WTC11 (cell line): ENCODE data around the gene PARD3B. TPM values are rescaled to one million over a fixed set of nuclear protein-coding genes. Genes with fewer than 3 reads are reported as not detected.

Experiments
- ATAC-seq: fragments of 200-7000 bp; cut with Tn5 transposase; 2 replicates; pipeline ENCODE4 v1.10.0; 2021; ENCODE audit warnings: mild to moderate bottlenecking, moderate library complexity
- CTCF ChIA-PET: fragments of 300-600 bp; sonication (Branson Sonifier 250); formaldehyde crosslinking; loops from one replicate; lab custom pipeline; 2021; ENCODE audit warnings: antibody characterized with exemption; lab: Charles Lee
- POLR2A ChIA-PET: fragments of 350-600 bp; sonication (Branson Sonifier 250); formaldehyde crosslinking; loops from one replicate; lab custom pipeline; 2021; ENCODE audit warnings: antibody characterized with exemption; lab: Charles Lee
- DNase-seq: peaks from one replicate; pipeline ENCODE4 v3.0.0; 2021; ENCODE audit warnings: low spot score
- H3K27ac Mint-ChIP-seq: 2 replicates; pipeline ENCODE4 v1.8.0; 2021; ENCODE audit warnings: mixed read lengths
- H3K27me3 Mint-ChIP-seq: 2 replicates; pipeline ENCODE4 v1.8.0; 2021; ENCODE audit warnings: low read depth, mild to moderate bottlenecking, moderate library complexity, mixed read lengths
- H3K36me3 Mint-ChIP-seq: 2 replicates; pipeline ENCODE4 v1.8.0; 2021; ENCODE audit warnings: mixed read lengths
- H3K4me1 Mint-ChIP-seq: 2 replicates; pipeline ENCODE4 v1.8.0; 2022; ENCODE audit warnings: mixed read lengths
- H3K4me3 Mint-ChIP-seq: 2 replicates; pipeline ENCODE4 v1.8.0; 2021; ENCODE audit warnings: mild to moderate bottlenecking, moderate library complexity, mixed read lengths
- H3K9me3 Mint-ChIP-seq: 2 replicates; pipeline ENCODE4 v1.8.0; 2021; ENCODE audit warnings: mixed read lengths
- ATF2 ChIP-seq: sonication (generic); formaldehyde crosslinking; IDR thresholded peaks from 2 replicates; pipeline ENCODE4 v1.8.1; 2022; ENCODE audit warnings: low read depth, missing genetic modification reagents, borderline replicate concordance
- ATF6 ChIP-seq: sonication (generic); formaldehyde crosslinking; IDR thresholded peaks from 2 replicates; pipeline ENCODE4 v1.8.1; 2023; ENCODE audit warnings: mild to moderate bottlenecking, missing genetic modification reagents
- CREB1 ChIP-seq: sonication (generic); formaldehyde crosslinking; IDR thresholded peaks from 2 replicates; pipeline ENCODE4 v1.8.0; 2023; ENCODE audit warnings: mild to moderate bottlenecking, missing genetic modification reagents
- CREM ChIP-seq: sonication (generic); formaldehyde crosslinking; IDR thresholded peaks from 2 replicates; pipeline ENCODE4 v1.8.1; 2022; ENCODE audit warnings: mild to moderate bottlenecking, missing genetic modification reagents, moderate library complexity
- EMX1 ChIP-seq: fragments of 250-450 bp; sonication (Bioruptor Pico); IDR thresholded peaks from 2 replicates; pipeline ENCODE4 v1.8.0; 2021; ENCODE audit warnings: mild to moderate bottlenecking
- ETV6 ChIP-seq: sonication (generic); formaldehyde crosslinking; IDR thresholded peaks from 2 replicates; pipeline ENCODE4 v1.8.1; 2022; ENCODE audit warnings: mild to moderate bottlenecking, missing genetic modification reagents
- GTF2I ChIP-seq: fragments of 250-450 bp; sonication (Bioruptor Pico); conservative IDR thresholded peaks from 2 replicates; pipeline ENCODE4 v1.4.0; 2021; ENCODE audit warnings: mild to moderate bottlenecking
- IRF1 ChIP-seq: sonication (generic); formaldehyde crosslinking; IDR thresholded peaks from 2 replicates; pipeline ENCODE4 v1.8.0; 2023; ENCODE audit warnings: missing genetic modification reagents
- KAT7 ChIP-seq: sonication (generic); formaldehyde crosslinking; IDR thresholded peaks from 2 replicates; pipeline ENCODE4 v1.8.1; 2023; ENCODE audit warnings: missing genetic modification reagents, mild to moderate bottlenecking, borderline replicate concordance
- NR2C2 ChIP-seq: sonication (generic); formaldehyde crosslinking; IDR thresholded peaks from 2 replicates; pipeline ENCODE4 v1.8.0; 2022; ENCODE audit warnings: mild to moderate bottlenecking, missing genetic modification reagents
- RELA ChIP-seq: sonication (generic); formaldehyde crosslinking; IDR thresholded peaks from 2 replicates; pipeline ENCODE4 v1.8.1; 2022; ENCODE audit warnings: missing genetic modification reagents, mild to moderate bottlenecking, borderline replicate concordance
- TEAD4 ChIP-seq: sonication (generic); formaldehyde crosslinking; IDR thresholded peaks from 2 replicates; pipeline ENCODE4 v1.8.0; 2022; ENCODE audit warnings: mild to moderate bottlenecking, missing genetic modification reagents
- USF1 ChIP-seq: sonication (generic); formaldehyde crosslinking; IDR thresholded peaks from 2 replicates; pipeline ENCODE4 v1.8.0; 2022; ENCODE audit warnings: mild to moderate bottlenecking, missing genetic modification reagents
- ZBTB21 ChIP-seq: sonication (generic); formaldehyde crosslinking; IDR thresholded peaks from 2 replicates; pipeline ENCODE4 v1.8.1; 2023; ENCODE audit warnings: mild to moderate bottlenecking, missing genetic modification reagents, borderline replicate concordance
- ZNF138 ChIP-seq: sonication (generic); formaldehyde crosslinking; conservative IDR thresholded peaks from 2 replicates; pipeline ENCODE4 v1.8.1; 2022; ENCODE audit warnings: mild to moderate bottlenecking, moderate library complexity, missing genetic modification reagents
- ZNF219 ChIP-seq: sonication (generic); formaldehyde crosslinking; IDR thresholded peaks from 2 replicates; pipeline ENCODE4 v1.8.0; 2023; ENCODE audit warnings: missing genetic modification reagents, mild to moderate bottlenecking, borderline replicate concordance
- ZNF423 ChIP-seq: fragments of 250-450 bp; sonication (Bioruptor Pico); IDR thresholded peaks from 2 replicates; pipeline ENCODE4 v2.1.2; 2022; ENCODE audit warnings: mild to moderate bottlenecking, moderate library complexity
- total RNA-seq: library from RNA; stranded (reverse); gene quantifications from 3 replicates; pipeline ENCODE4 v1.2.3, GENCODE V29; 2021
- TF ChIP-seq, protein P1 (sequence below): fragments of 250-450 bp; sonication (Bioruptor Pico); IDR thresholded peaks from 2 replicates; pipeline ENCODE4 v1.9.0; 2021; ENCODE audit warnings: mild to moderate bottlenecking, borderline replicate concordance
- TF ChIP-seq, protein P2 (sequence below): fragments of 250-450 bp; sonication (Bioruptor Pico); IDR thresholded peaks from 2 replicates; pipeline ENCODE4 v1.9.0; 2021; ENCODE audit warnings: moderate library complexity, mild to moderate bottlenecking, inconsistent platforms, borderline replicate concordance

The PARD3B gene
- total RNA-seq, 1 experiment from 2014 or later: 5.6 TPM

DNA sequence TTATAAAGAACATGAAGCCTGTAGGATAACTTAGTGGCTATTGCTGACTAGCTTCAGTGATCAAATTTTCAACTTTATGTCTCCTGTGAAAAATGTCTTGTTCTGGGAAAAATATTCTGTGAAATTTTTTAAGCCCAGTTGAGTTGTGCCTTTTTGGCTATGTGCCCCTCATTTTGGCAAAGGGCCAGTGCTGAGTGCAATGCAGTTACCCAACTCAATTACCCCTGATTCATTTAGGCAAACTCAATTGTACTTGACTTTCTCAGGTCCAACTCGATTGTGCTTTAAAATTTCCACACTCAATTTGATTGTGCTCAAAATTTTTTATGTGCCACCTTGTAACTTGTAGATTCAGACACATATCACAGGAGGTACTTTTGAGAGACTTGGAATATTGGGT, 588.3 kb downstream of the PARD3B start:
- no peak for DNase-seq
- no peak for ATAC-seq
- POLR2A ChIA-PET: no interaction called here
- Mint-ChIP-seq H3K27ac (no peak overlapping the region), H3K4me3 (no peak overlapping the region), H3K9me3 (no peaks in the 10 kb centered on the region), H3K36me3 (no peaks in the 10 kb centered on the region; the same call in 1 of the 2 replicates), H3K27me3 (no peaks in the 10 kb centered on the region), H3K4me1 (peaks cover 28% of the 10 kb centered on the region)
- no peak for TF ChIP-seq USF1 (CRISPR knock-in tag)
- TF ChIP-seq IRF1: no peak
- TF ChIP-seq NR2C2 (CRISPR knock-in tag): no peak
- no peak for TF ChIP-seq CREM (CRISPR knock-in tag)
- TF ChIP-seq ZBTB21: no peak
- TF ChIP-seq ZNF219: no peak
- TF ChIP-seq GTF2I (CRISPR knock-in tag): no peak
- CTCF ChIA-PET: no interaction called here

- H3K36me3 Mint-ChIP-seq: no peaks in the 10 kb centered on the region
- CTCF ChIA-PET: no interaction called here
- ATAC-seq: no peak
These were observed 593.5 kb downstream of the PARD3B start for GRCh38 chr2:205138735-205139134.

GRCh38 chr2:205139822-205140463, 594.7 kb downstream of the PARD3B start:
- ATAC-seq (peak; percentile 99), DNase-seq (peak; percentile 65)
- no peaks in the 10 kb centered on the region for H3K27me3 Mint-ChIP-seq
- H3K36me3 Mint-ChIP-seq: peaks cover 6% of the 10 kb centered on the region
- peak overlapping the region; percentile 98 for H3K27ac Mint-ChIP-seq
- ChIA-PET CTCF (interaction anchor here (0.9 kb wide), 1 partner anchor 536 kb away, joined by 3 read pairs; no protein-coding TSS in a partner anchor), POLR2A (no interaction called here)
- peak overlapping the region; percentile 55 for H3K4me3 Mint-ChIP-seq
- peaks cover 8% of the 10 kb centered on the region for H3K9me3 Mint-ChIP-seq
- peaks cover 48% of the 10 kb centered on the region for H3K4me1 Mint-ChIP-seq
- TF ChIP-seq ZNF423 (CRISPR knock-in tag): peak; percentile 71; the same call in 1 of the 2 replicates
- TF ChIP-seq, protein P1, sequence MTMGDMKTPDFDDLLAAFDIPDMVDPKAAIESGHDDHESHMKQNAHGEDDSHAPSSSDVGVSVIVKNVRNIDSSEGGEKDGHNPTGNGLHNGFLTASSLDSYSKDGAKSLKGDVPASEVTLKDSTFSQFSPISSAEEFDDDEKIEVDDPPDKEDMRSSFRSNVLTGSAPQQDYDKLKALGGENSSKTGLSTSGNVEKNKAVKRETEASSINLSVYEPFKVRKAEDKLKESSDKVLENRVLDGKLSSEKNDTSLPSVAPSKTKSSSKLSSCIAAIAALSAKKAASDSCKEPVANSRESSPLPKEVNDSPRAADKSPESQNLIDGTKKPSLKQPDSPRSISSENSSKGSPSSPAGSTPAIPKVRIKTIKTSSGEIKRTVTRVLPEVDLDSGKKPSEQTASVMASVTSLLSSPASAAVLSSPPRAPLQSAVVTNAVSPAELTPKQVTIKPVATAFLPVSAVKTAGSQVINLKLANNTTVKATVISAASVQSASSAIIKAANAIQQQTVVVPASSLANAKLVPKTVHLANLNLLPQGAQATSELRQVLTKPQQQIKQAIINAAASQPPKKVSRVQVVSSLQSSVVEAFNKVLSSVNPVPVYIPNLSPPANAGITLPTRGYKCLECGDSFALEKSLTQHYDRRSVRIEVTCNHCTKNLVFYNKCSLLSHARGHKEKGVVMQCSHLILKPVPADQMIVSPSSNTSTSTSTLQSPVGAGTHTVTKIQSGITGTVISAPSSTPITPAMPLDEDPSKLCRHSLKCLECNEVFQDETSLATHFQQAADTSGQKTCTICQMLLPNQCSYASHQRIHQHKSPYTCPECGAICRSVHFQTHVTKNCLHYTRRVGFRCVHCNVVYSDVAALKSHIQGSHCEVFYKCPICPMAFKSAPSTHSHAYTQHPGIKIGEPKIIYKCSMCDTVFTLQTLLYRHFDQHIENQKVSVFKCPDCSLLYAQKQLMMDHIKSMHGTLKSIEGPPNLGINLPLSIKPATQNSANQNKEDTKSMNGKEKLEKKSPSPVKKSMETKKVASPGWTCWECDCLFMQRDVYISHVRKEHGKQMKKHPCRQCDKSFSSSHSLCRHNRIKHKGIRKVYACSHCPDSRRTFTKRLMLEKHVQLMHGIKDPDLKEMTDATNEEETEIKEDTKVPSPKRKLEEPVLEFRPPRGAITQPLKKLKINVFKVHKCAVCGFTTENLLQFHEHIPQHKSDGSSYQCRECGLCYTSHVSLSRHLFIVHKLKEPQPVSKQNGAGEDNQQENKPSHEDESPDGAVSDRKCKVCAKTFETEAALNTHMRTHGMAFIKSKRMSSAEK (CRISPR knock-in tag): no peak
- TF ChIP-seq ZNF138 (CRISPR knock-in tag): no peak
- TF ChIP-seq RELA (CRISPR knock-in tag): no peak
- peak; percentile 89 for TF ChIP-seq ETV6
- 0 out of 2 replicates have a peak, but pooled peaks have one; percentile 25 for TF ChIP-seq ZBTB21

More at GRCh38 chr2:205138735-205139134, 593.5 kb downstream of the PARD3B start:
- H3K9me3 Mint-ChIP-seq: no peaks in the 10 kb centered on the region
- no peak overlapping the region for H3K4me3 Mint-ChIP-seq
- TF ChIP-seq ATF2 (CRISPR knock-in tag): no peak
- no peak for TF ChIP-seq ATF6 (CRISPR knock-in tag)
- TF ChIP-seq TEAD4 (CRISPR knock-in tag): no peak
- no peak for TF ChIP-seq CREB1
- TF ChIP-seq EMX1 (CRISPR knock-in tag): no peak
- TF ChIP-seq, protein P2, sequence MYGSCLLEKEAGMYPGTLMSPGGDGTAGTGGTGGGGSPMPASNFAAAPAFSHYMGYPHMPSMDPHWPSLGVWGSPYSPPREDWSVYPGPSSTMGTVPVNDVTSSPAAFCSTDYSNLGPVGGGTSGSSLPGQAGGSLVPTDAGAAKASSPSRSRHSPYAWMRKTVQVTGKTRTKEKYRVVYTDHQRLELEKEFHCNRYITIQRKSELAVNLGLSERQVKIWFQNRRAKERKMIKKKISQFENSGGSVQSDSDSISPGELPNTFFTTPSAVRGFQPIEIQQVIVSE: no peak
- TF ChIP-seq KAT7 (CRISPR knock-in tag): no peak
- DNase-seq: no peak
- POLR2A ChIA-PET: no interaction called here
- no peak overlapping the region for H3K27ac Mint-ChIP-seq
- H3K4me1 Mint-ChIP-seq: peaks cover 48% of the 10 kb centered on the region
- H3K27me3 Mint-ChIP-seq: no peaks in the 10 kb centered on the region
